H9 (cell line): ENCODE results near the gene CFAP107. TPM values are rescaled to one million over a fixed set of nuclear protein-coding genes. Genes with fewer than 3 reads are reported as not detected.

Source experiments
- DNase-seq: peaks from one replicate; pipeline ENCODE4 v3.0.0-alpha.2; 2017
- H2AFZ ChIP-seq: one replicate; pipeline ENCODE4 v1.6.1; 2013; ENCODE audit warnings: mild to moderate bottlenecking, low read length, control low read depth, moderate library complexity
- H2AK5ac ChIP-seq: 2 replicates; pipeline ENCODE4 v1.6.1; 2013; ENCODE audit warnings: low read length, control low read depth, mixed read lengths; ENCODE audit not compliant: insufficient read length
- H2BK120ac ChIP-seq: one replicate; pipeline ENCODE4 v1.6.1; 2013; ENCODE audit warnings: low read depth, mild to moderate bottlenecking, low read length, control low read depth, inconsistent platforms; ENCODE audit not compliant: poor library complexity, severe bottlenecking
- H2BK12ac ChIP-seq: 2 replicates; pipeline ENCODE4 v1.6.1; 2013; ENCODE audit warnings: low read length, control low read depth, mixed read lengths, low read depth; ENCODE audit not compliant: insufficient read length
- H2BK15ac ChIP-seq: 2 replicates; pipeline ENCODE4 v1.6.1; 2013; ENCODE audit warnings: low read depth, low read length, control low read depth
- H2BK20ac ChIP-seq: one replicate; pipeline ENCODE4 v1.6.1; 2013; ENCODE audit warnings: low read depth, mild to moderate bottlenecking, low read length, control low read depth, inconsistent platforms; ENCODE audit not compliant: poor library complexity, severe bottlenecking
- H2BK5ac ChIP-seq: 2 replicates; pipeline ENCODE4 v1.6.1; 2013; ENCODE audit warnings: low read length, control low read depth, mixed read lengths; ENCODE audit not compliant: insufficient read length
- H3K14ac ChIP-seq: 2 replicates; pipeline ENCODE4 v1.6.1; 2013; ENCODE audit warnings: low read length, control low read depth; ENCODE audit not compliant: insufficient read depth
- H3K18ac ChIP-seq: 2 replicates; pipeline ENCODE4 v1.6.1; 2013; ENCODE audit warnings: low read depth, mild to moderate bottlenecking, mixed read lengths, low read length, control low read depth; ENCODE audit not compliant: insufficient read length
- H3K23ac ChIP-seq: 2 replicates; pipeline ENCODE4 v1.6.1; 2013; ENCODE audit warnings: low read length, control low read depth, mixed read lengths, low read depth; ENCODE audit not compliant: insufficient read length
- H3K23me2 ChIP-seq: 2 replicates; pipeline ENCODE4 v1.6.1; 2013; ENCODE audit warnings: low read depth, mild to moderate bottlenecking, mixed read lengths, low read length, control low read depth; ENCODE audit not compliant: insufficient read length, poor library complexity, severe bottlenecking
- H3K27ac ChIP-seq: 2 replicates; pipeline ENCODE4 v1.5.1; 2013; ENCODE audit warnings: low read length, control low read depth, mixed read lengths, low read depth; ENCODE audit not compliant: insufficient read length
- H3K27me3 ChIP-seq: 2 replicates; pipeline ENCODE4 v1.6.1; 2013; ENCODE audit warnings: low read length, control low read depth, inconsistent platforms; ENCODE audit not compliant: insufficient read depth
- H3K4ac ChIP-seq: 2 replicates; pipeline ENCODE4 v1.6.1; 2013; ENCODE audit warnings: low read depth, mild to moderate bottlenecking, control low read depth, inconsistent platforms, low read length, moderate library complexity
- H3K4me1 ChIP-seq: 2 replicates; pipeline ENCODE4 v1.6.1; 2013; ENCODE audit warnings: low read length, control low read depth, inconsistent platforms; ENCODE audit not compliant: insufficient read depth
- H3K4me2 ChIP-seq: 2 replicates; pipeline ENCODE4 v1.6.1; 2013; ENCODE audit warnings: low read length, control low read depth, mixed read lengths; ENCODE audit not compliant: insufficient read length, insufficient read depth
- H3K56ac ChIP-seq: 2 replicates; pipeline ENCODE4 v1.6.1; 2013; ENCODE audit warnings: low read depth, mild to moderate bottlenecking, mixed read lengths, low read length, control low read depth; ENCODE audit not compliant: insufficient read length
- H3K79me1 ChIP-seq: 2 replicates; pipeline ENCODE4 v1.6.1; 2013; ENCODE audit warnings: low read depth, mild to moderate bottlenecking, moderate library complexity, low read length, control low read depth, inconsistent platforms; ENCODE audit not compliant: insufficient read depth, poor library complexity, severe bottlenecking
- H3K79me2 ChIP-seq: 2 replicates; pipeline ENCODE4 v1.6.1; 2013; ENCODE audit warnings: low read length, control low read depth, inconsistent platforms; ENCODE audit not compliant: insufficient read depth
- H3K9ac ChIP-seq: 2 replicates; pipeline ENCODE4 v1.6.1; 2013; ENCODE audit warnings: low read length, control low read depth, mixed read lengths; ENCODE audit not compliant: insufficient read length; ENCODE audit errors: extremely low read depth
- H3K9me3 ChIP-seq: one replicate; pipeline ENCODE4 v1.6.1; 2013; ENCODE audit warnings: low read depth, low read length, inconsistent platforms; ENCODE audit not compliant: control insufficient read depth
- H3T11ph ChIP-seq: one replicate; pipeline ENCODE4 v1.6.1; 2013; ENCODE audit warnings: mild to moderate bottlenecking, low read length, control low read depth, inconsistent platforms
- H4K20me1 ChIP-seq: one replicate; pipeline ENCODE4 v1.6.1; 2013; ENCODE audit not compliant: control insufficient read depth, insufficient read length, insufficient read depth
- H4K5ac ChIP-seq: 2 replicates; pipeline ENCODE4 v1.6.1; 2013; ENCODE audit warnings: low read depth, mild to moderate bottlenecking, mixed read lengths, low read length, control low read depth; ENCODE audit not compliant: insufficient read length
- H4K8ac ChIP-seq: replicated peaks from 2 replicates; pipeline ENCODE4 v1.6.1; 2013; ENCODE audit warnings: low read length, control low read depth, mixed read lengths, low read depth; ENCODE audit not compliant: insufficient read length
- H4K91ac ChIP-seq: 2 replicates; pipeline ENCODE4 v1.6.1; 2013; ENCODE audit warnings: low read depth, mild to moderate bottlenecking, moderate library complexity, mixed read lengths, low read length, control low read depth; ENCODE audit not compliant: insufficient read length
- H3K27ac Mint-ChIP-seq, 3 experiments: 2 replicates in 2 of 3; 3 replicates in 1 of 3; pipeline ENCODE4 v1.8.0; 2020 to 2021; ENCODE audit warnings: mixed read lengths in 3 of 3, mild to moderate bottlenecking in 1 of 3, moderate library complexity in 1 of 3
- H3K27me3 Mint-ChIP-seq: 2 replicates; pipeline ENCODE4 v1.8.0; 2021; ENCODE audit warnings: low read depth, mild to moderate bottlenecking, moderate library complexity, mixed read lengths
- H3K36me3 Mint-ChIP-seq, 3 experiments: 2 replicates in 2 of 3; 3 replicates in 1 of 3; pipeline ENCODE4 v1.8.0; 2020 to 2021; ENCODE audit warnings: low read depth in 3 of 3, mixed read lengths in 3 of 3; ENCODE audit not compliant: insufficient read depth in 1 of 3
- H3K4me1 Mint-ChIP-seq, 2 experiments: 2 replicates each; pipeline ENCODE4 v1.8.0; 2020; ENCODE audit warnings: mixed read lengths in 2 of 2
- H3K4me3 Mint-ChIP-seq, 2 experiments: 2 replicates in 1 of 2; 3 replicates in 1 of 2; pipeline ENCODE4 v1.8.0; 2020 to 2021; ENCODE audit warnings: mild to moderate bottlenecking in 2 of 2, mixed read lengths in 2 of 2, moderate library complexity in 1 of 2
- H3K9me3 Mint-ChIP-seq, 2 experiments: 2 replicates in 1 of 2; 3 replicates in 1 of 2; pipeline ENCODE4 v1.8.0; 2020; ENCODE audit warnings: mild to moderate bottlenecking in 2 of 2, mixed read lengths in 2 of 2, moderate library complexity in 1 of 2
- CTCF ChIP-seq: fragments of 200-600 bp; sonication (generic); conservative IDR thresholded peaks from 3 replicates; pipeline ENCODE4 v1.8.0; 2021; ENCODE audit warnings: antibody characterized with exemption, mild to moderate bottlenecking
- WGBS: extraction: QIAGEN DNeasy Blood & Tissue Kit; methylation state at CpG from one replicate; pipeline ENCODE4 v1.1.7; 2013; ENCODE audit warnings: missing lambda C conversion rate, low lambda C conversion rate, mixed read lengths; ENCODE audit not compliant: insufficient read length; ENCODE audit errors: extremely low coverage; 5-methylcytosine and 5-hydroxymethylcytosine counted together
- total RNA-seq: library from RNA; stranded (reverse); gene quantifications from 2 replicates; pipeline ENCODE4 v1.2.1, GENCODE V29; 2021

CFAP107 gene
- total RNA-seq, 1 experiment from 2014 or later = not detected

GRCh38 chr1:12772520-12772919 is 26.5 kb downstream of the CFAP107 start:
- H2BK5ac ChIP-seq = no peak overlapping the region
- H3K79me2 ChIP-seq = 0 out of 2 replicates have a peak, but pooled peaks cover 2% of the 10 kb centered on the region
- no peaks in the 10 kb centered on the region for H3K27me3 ChIP-seq
- no peak overlapping the region for H2BK20ac ChIP-seq
- H2BK120ac ChIP-seq = no peak overlapping the region
- no peak overlapping the region for H2BK15ac ChIP-seq
- no peaks in the 10 kb centered on the region for H3K23me2 ChIP-seq
- H2AFZ ChIP-seq = no peak overlapping the region
- no peak for TF ChIP-seq CTCF
- no peak overlapping the region for H3K18ac ChIP-seq
- H3K23ac ChIP-seq = no peak overlapping the region
- no peak overlapping the region for H4K5ac ChIP-seq
- H3K14ac ChIP-seq = no peak overlapping the region
- H3K9me3 ChIP-seq = no peaks in the 10 kb centered on the region
- no peak overlapping the region for H3K4ac ChIP-seq
- H3K9me3 Mint-ChIP-seq = peaks cover 0 to 4% of the 10 kb centered on the region in 2 experiments; a peak in 4 of 5 replicates
- H4K8ac ChIP-seq = no peak overlapping the region
- no peak overlapping the region for H3K27ac Mint-ChIP-seq
- H3K4me3 Mint-ChIP-seq = no peak overlapping the region
- no peak overlapping the region for H3K56ac ChIP-seq
- no CpG with 5 or more reads among the region's 5 CpGs for WGBS
- H3K27me3 Mint-ChIP-seq = peaks cover 14% of the 10 kb centered on the region
- DNase-seq = no peak
- H3K4me2 ChIP-seq = no peak overlapping the region
- H3K9ac ChIP-seq = no peak overlapping the region
- H3T11ph ChIP-seq = no peak overlapping the region
- H4K91ac ChIP-seq = no peak overlapping the region
- H3K4me1 Mint-ChIP-seq = no peaks in the 10 kb centered on the region
- no peaks in the 10 kb centered on the region for H3K36me3 Mint-ChIP-seq
- H4K20me1 ChIP-seq = no peaks in the 10 kb centered on the region
- H3K79me1 ChIP-seq = no peaks in the 10 kb centered on the region
- H3K4me1 ChIP-seq = no peaks in the 10 kb centered on the region
- H2BK12ac ChIP-seq = no peak overlapping the region
- no peak overlapping the region for H3K27ac ChIP-seq
- H2AK5ac ChIP-seq = no peak overlapping the region
